HepG2 (cell line): ENCODE data around the gene RASSF4. TPM values are rescaled to one million over a fixed set of nuclear protein-coding genes. Genes with fewer than 3 reads are reported as not detected.

ENCODE experiments used
- BRCA1 ChIP-seq: sonication (generic); formaldehyde crosslinking; IDR thresholded peaks from 2 replicates; pipeline ENCODE4 v1.4.0; 2020; ENCODE audit warnings: missing genetic modification reagents
- CBX1 ChIP-seq: IDR thresholded peaks from one replicate; pipeline ENCODE4 v1.6.1; 2016; ENCODE audit warnings: antibody characterized with exemption, low read depth
- GFI1 ChIP-seq: sonication (generic); formaldehyde crosslinking; IDR thresholded peaks from 2 replicates; pipeline ENCODE4 v1.5.0; 2020; ENCODE audit warnings: missing genetic modification reagents, mild to moderate bottlenecking, borderline replicate concordance
- ISX ChIP-seq: sonication (generic); formaldehyde crosslinking; conservative IDR thresholded peaks from 2 replicates; pipeline ENCODE4 v1.5.0; 2020; ENCODE audit warnings: missing genetic modification reagents
- MAF1 ChIP-seq: sonication (generic); formaldehyde crosslinking; IDR thresholded peaks from 2 replicates; pipeline ENCODE4 v1.5.0; 2020; ENCODE audit warnings: missing genetic modification reagents, borderline replicate concordance
- RORA ChIP-seq: sonication (generic); formaldehyde crosslinking; IDR thresholded peaks from 2 replicates; pipeline ENCODE4 v1.5.0; 2020; ENCODE audit warnings: mild to moderate bottlenecking, missing genetic modification reagents, moderate library complexity
- SNRNP70 ChIP-seq: fragments of 200-400 bp; formaldehyde crosslinking; IDR thresholded peaks from 2 replicates; pipeline ENCODE4 v1.6.1; 2017; ENCODE audit warnings: mild to moderate bottlenecking, low read depth, low read length, moderate library complexity
- TRIM22 ChIP-seq: fragments of 450-650 bp; IDR thresholded peaks from 2 replicates; pipeline ENCODE4 v1.6.1; 2017
- ZBTB25 ChIP-seq: IDR thresholded peaks from 2 replicates; pipeline ENCODE4 v1.6.1; 2018; ENCODE audit warnings: missing genetic modification reagents
- ZBTB26 ChIP-seq: IDR thresholded peaks from 2 replicates; pipeline ENCODE4 v1.6.1; 2016; ENCODE audit warnings: missing compliant biosample characterization, missing genetic modification reagents, borderline replicate concordance
- ZBTB42 ChIP-seq: sonication (generic); formaldehyde crosslinking; IDR thresholded peaks from 2 replicates; pipeline ENCODE4 v1.5.0; 2020; ENCODE audit warnings: mild to moderate bottlenecking, missing genetic modification reagents
- ZBTB8A ChIP-seq: sonication (generic); formaldehyde crosslinking; IDR thresholded peaks from 2 replicates; pipeline ENCODE4 v1.4.0; 2020; ENCODE audit warnings: mild to moderate bottlenecking, low read depth, missing genetic modification reagents, borderline replicate concordance
- ZFAT ChIP-seq: sonication (generic); formaldehyde crosslinking; conservative IDR thresholded peaks from 2 replicates; pipeline ENCODE4 v1.8.1; 2023; ENCODE audit warnings: missing genetic modification reagents, inconsistent platforms
- ZMYM4 ChIP-seq: sonication (generic); formaldehyde crosslinking; IDR thresholded peaks from 2 replicates; pipeline ENCODE4 v1.8.1; 2023; ENCODE audit warnings: mild to moderate bottlenecking, missing genetic modification reagents
- ZNF160 ChIP-seq: sonication (generic); formaldehyde crosslinking; IDR thresholded peaks from 2 replicates; pipeline ENCODE4 v1.8.0; 2022; ENCODE audit warnings: mild to moderate bottlenecking, inconsistent platforms, missing genetic modification reagents
- ZNF446 ChIP-seq: sonication (generic); formaldehyde crosslinking; IDR thresholded peaks from 2 replicates; pipeline ENCODE4 v1.5.0; 2020; ENCODE audit warnings: mild to moderate bottlenecking, missing genetic modification reagents
- ZNF513 ChIP-seq: sonication (generic); formaldehyde crosslinking; conservative IDR thresholded peaks from 2 replicates; pipeline ENCODE4 v1.5.0; 2020; ENCODE audit warnings: missing genetic modification reagents
- ZNF605 ChIP-seq: sonication (generic); formaldehyde crosslinking; IDR thresholded peaks from 2 replicates; pipeline ENCODE4 v1.8.0; 2022; ENCODE audit warnings: mild to moderate bottlenecking, missing genetic modification reagents
- ZNF639 ChIP-seq: conservative IDR thresholded peaks from 2 replicates; pipeline ENCODE4 v1.6.1; 2018; ENCODE audit warnings: missing genetic modification reagents
- ZNF670 ChIP-seq: sonication (generic); formaldehyde crosslinking; IDR thresholded peaks from 2 replicates; pipeline ENCODE4 v1.8.0; 2022; ENCODE audit warnings: mild to moderate bottlenecking, missing genetic modification reagents, borderline replicate concordance
- ZNF709 ChIP-seq: sonication (generic); formaldehyde crosslinking; IDR thresholded peaks from 2 replicates; pipeline ENCODE4 v1.5.0; 2020; ENCODE audit warnings: mild to moderate bottlenecking, missing genetic modification reagents
- ZNF737 ChIP-seq: sonication (generic); formaldehyde crosslinking; IDR thresholded peaks from 2 replicates; pipeline ENCODE4 v1.5.0; 2020; ENCODE audit warnings: missing genetic modification reagents, mild to moderate bottlenecking, borderline replicate concordance
- polyA plus RNA-seq, 8 experiments: library from polyadenylated mRNA; depleted of rRNA in 3 of 8; stranded (reverse) in 7 of 8; unstranded in 1 of 8; fragments of >200 nt; fragmentation: Illumina TruSeq in 4 of 8; extraction: Trizol in 4 of 8; gene quantifications; 2 replicates each; pipeline versions ENCODE4 v1.2.1 to v1.2.3, GENCODE V29; 2011 to 2016; ENCODE audit warnings: low read depth in 4 of 8, missing spikeins in 1 of 8, mixed read lengths in 1 of 8; ENCODE audit not compliant: insufficient read depth in 1 of 8
- total RNA-seq, 5 experiments: library from RNA; depleted of rRNA; stranded (reverse); fragments of >200 nt; fragmentation: Illumina TruSeq; extraction: Trizol; gene quantifications; 2 replicates each; pipeline ENCODE4 v1.2.3, GENCODE V29; 2016; ENCODE audit warnings: low read depth in 1 of 5

The RASSF4 gene
- total and polyA plus RNA-seq, 2 of the 13 experiments (the other 11 are each of a cell fraction or from before 2014, with no cell fraction given): 34.0 to 51.7 TPM

GRCh38 chr10:44978570-44979280, 19.1 kb downstream of the RASSF4 start, which contains the start of gene DEPP1 (continued):
- TF ChIP-seq RORA (CRISPR knock-in tag) (no peak), ZNF160 (CRISPR knock-in tag) (no peak; the same call in 1 of the 2 replicates), SNRNP70 (no peak), ZNF670 (CRISPR knock-in tag) (no peak), TRIM22 (no peak), ZNF605 (CRISPR knock-in tag) (peak; percentile 93; the same call in 1 of the 2 replicates), ZFAT (CRISPR knock-in tag) (no peak), GFI1 (peak; percentile 85; the same call in 1 of the 2 replicates), ZNF513 (no peak), ISX (CRISPR knock-in tag) (peak; percentile 71; the same call in 1 of the 2 replicates), ZNF737 (CRISPR knock-in tag) (no peak), ZNF446 (CRISPR knock-in tag) (peak; percentile 58; the same call in 1 of the 2 replicates), ZBTB42 (CRISPR knock-in tag) (peak; percentile 92), ZBTB26 (peak; percentile 81; the same call in 1 of the 2 replicates), ZNF709 (CRISPR knock-in tag) (peak; percentile 86; the same call in 1 of the 2 replicates), ZBTB25 (peak; percentile 82), ZBTB8A (CRISPR knock-in tag) (0 out of 2 replicates have a peak, but pooled peaks have one; percentile 36), ZMYM4 (CRISPR knock-in tag) (peak; percentile 85), MAF1 (CRISPR knock-in tag) (no peak; the same call in 1 of the 2 replicates), ZNF639 (CRISPR knock-in tag) (no peak; the same call in none of the 2 replicates), BRCA1 (CRISPR knock-in tag) (no peak), CBX1 (peak; percentile 100)
